GM19351 (cell line): ENCODE data around the gene SLC25A23.

Experiments used
- ATAC-seq: cut with Tn5 transposase; IDR thresholded peaks from one replicate; pipeline ENCODE4 v1.9.1; 2021; ENCODE audit warnings: mild to moderate bottlenecking, moderate library complexity; ENCODE audit not compliant: unreplicated experiment

SLC25A23 gene

GRCh38 chr19:6425732-6426620 is 33.6 kb downstream of the SLC25A23 start:
- ATAC-seq = no peak

- peak; percentile 85 for ATAC-seq
These were observed 34.5 kb downstream of the SLC25A23 start for GRCh38 chr19:6424939-6425731.

GRCh38 chr19:6424195-6424938 is 35.2 kb downstream of the SLC25A23 start, which contains the start of gene KHSRP:
TSS of gene KHSRP (minus strand) at chr19:6424811. CDS start at chr19:6424701, 110 bp downstream.
- no peak for ATAC-seq

- ATAC-seq = no peak
These were observed 35.9 kb downstream of the SLC25A23 start for GRCh38 chr19:6423499-6424194.

GRCh38 chr19:6421075-6422014 is 38.2 kb downstream of the SLC25A23 start:
- ATAC-seq = no peak

- no peak for ATAC-seq
These were observed 41.0 kb downstream of the SLC25A23 start for GRCh38 chr19:6418562-6418932.

- no peak for ATAC-seq
These were observed 41.7 kb downstream of the SLC25A23 start for GRCh38 chr19:6417713-6418561.

GRCh38 chr19:6416658-6417405 is 42.8 kb downstream of the SLC25A23 start:
- no peak for ATAC-seq

- ATAC-seq = no peak
These were observed 43.9 kb downstream of the SLC25A23 start for GRCh38 chr19:6415591-6416190.

- no peak for ATAC-seq
These were observed 44.6 kb downstream of the SLC25A23 start for GRCh38 chr19:6414793-6415590.

GRCh38 chr19:6413721-6414643 is 45.6 kb downstream of the SLC25A23 start:
- ATAC-seq = no peak

GRCh38 chr19:6413291-6413690 is 46.3 kb downstream of the SLC25A23 start:
- ATAC-seq = no peak

- ATAC-seq = no peak
These were observed 47.0 kb downstream of the SLC25A23 start for GRCh38 chr19:6412447-6413091.

- ATAC-seq = no peak
These were observed 47.5 kb downstream of the SLC25A23 start for GRCh38 chr19:6412061-6412446.

- ATAC-seq = no peak
These were observed 50.2 kb downstream of the SLC25A23 start for GRCh38 chr19:6409346-6409745.
